Measurements from ENCODE around the gene RBBP6.
"Not testable (repeated sequence)": the region's sequence is repeated elsewhere in the genome, so short reads cannot be mapped to it uniquely, and the experiment has no call there.

The RBBP6 gene

GRCh38 chr16:24568392-24568791 lies 29.0 kb downstream of the RBBP6 start:
- no peak for DNase-seq (ENCODE audit: low read depth)

GRCh38 chr16:24571096-24571495 lies 31.7 kb downstream of the RBBP6 start:
- DNase-seq (ENCODE audit: low read depth) = no peak

GRCh38 chr16:24572069-24572468 lies 32.7 kb downstream of the RBBP6 start:
- no peak for DNase-seq (ENCODE audit: low read depth)

GRCh38 chr16:24573141-24573540 lies 33.8 kb downstream of the RBBP6 start:
- DNase-seq (ENCODE audit: low read depth) = no peak

GRCh38 chr16:24574515-24575485 lies 35.4 kb downstream of the RBBP6 start:
- DNase-seq (ENCODE audit: low read depth) = not testable (repeated sequence)

- not testable (repeated sequence) for DNase-seq (ENCODE audit: low read depth)
Observed at GRCh38 chr16:24575791-24576190, 36.4 kb downstream of the RBBP6 start.

- no peak for DNase-seq (ENCODE audit: low read depth)
Observed at GRCh38 chr16:24577167-24577566, 37.8 kb downstream of the RBBP6 start.

- no peak for DNase-seq (ENCODE audit: low read depth)
Observed at GRCh38 chr16:24580665-24581064, 41.3 kb downstream of the RBBP6 start.

- DNase-seq (ENCODE audit: low read depth) = no peak
Observed at GRCh38 chr16:24583494-24583893, 44.1 kb downstream of the RBBP6 start.

GRCh38 chr16:24589997-24590396 lies 50.6 kb downstream of the RBBP6 start:
- DNase-seq (ENCODE audit: low read depth) = no peak

GRCh38 chr16:24598777-24599437 lies 59.5 kb downstream of the RBBP6 start:
- no peak for DNase-seq (ENCODE audit: low read depth)

- DNase-seq (ENCODE audit: low read depth) = no peak
Observed at GRCh38 chr16:24609417-24609739, 70.0 kb downstream of the RBBP6 start.

- DNase-seq (ENCODE audit: low read depth) = no peak
Observed at GRCh38 chr16:24609740-24610415, 70.5 kb downstream of the RBBP6 start.

GRCh38 chr16:24610416-24610755 lies 71.0 kb downstream of the RBBP6 start:
- DNase-seq (ENCODE audit: low read depth) = no peak

- no peak for DNase-seq (ENCODE audit: low read depth)
Observed at GRCh38 chr16:24611310-24611709, 71.9 kb downstream of the RBBP6 start.

GRCh38 chr16:24612656-24613055 lies 73.3 kb downstream of the RBBP6 start:
- no peak for DNase-seq (ENCODE audit: low read depth)

- not testable (repeated sequence) for DNase-seq (ENCODE audit: low read depth)
Observed at GRCh38 chr16:24613267-24613666, 73.9 kb downstream of the RBBP6 start.

GRCh38 chr16:24617502-24617901 lies 78.1 kb downstream of the RBBP6 start:
- no peak for DNase-seq (ENCODE audit: low read depth)

Measured in CMK (cell line).